HL-60 (cell line): Measurements from ENCODE around the gene CCDC88B.

Experiments used
- CTCF ChIP-seq: IDR thresholded peaks from one replicate; pipeline ENCODE4 v1.5.1; 2011; ENCODE audit warnings: low read length, control low read depth, inconsistent platforms; ENCODE audit not compliant: insufficient read depth
- POLR2AphosphoS5 ChIP-seq: IDR thresholded peaks from 2 replicates; pipeline ENCODE4 v1.6.1; 2012; ENCODE audit warnings: low read depth
- REST ChIP-seq: IDR thresholded peaks from 2 replicates; pipeline ENCODE4 v1.6.1; 2012; ENCODE audit warnings: low read depth; ENCODE audit not compliant: insufficient replicate concordance

- no peak for TF ChIP-seq REST
- no peak for TF ChIP-seq CTCF
- TF ChIP-seq POLR2AphosphoS5: no peak
Observed at GRCh38 chr11:64364911-64365310, 24.9 kb downstream of the CCDC88B start.
